ENCODE measurements around the gene CLEC2L. TPM values are rescaled to one million over a fixed set of nuclear protein-coding genes. Genes with fewer than 3 reads are reported as not detected.

The CLEC2L gene
- total RNA-seq, 3 donors from 2014 or later: not detected

DNA sequence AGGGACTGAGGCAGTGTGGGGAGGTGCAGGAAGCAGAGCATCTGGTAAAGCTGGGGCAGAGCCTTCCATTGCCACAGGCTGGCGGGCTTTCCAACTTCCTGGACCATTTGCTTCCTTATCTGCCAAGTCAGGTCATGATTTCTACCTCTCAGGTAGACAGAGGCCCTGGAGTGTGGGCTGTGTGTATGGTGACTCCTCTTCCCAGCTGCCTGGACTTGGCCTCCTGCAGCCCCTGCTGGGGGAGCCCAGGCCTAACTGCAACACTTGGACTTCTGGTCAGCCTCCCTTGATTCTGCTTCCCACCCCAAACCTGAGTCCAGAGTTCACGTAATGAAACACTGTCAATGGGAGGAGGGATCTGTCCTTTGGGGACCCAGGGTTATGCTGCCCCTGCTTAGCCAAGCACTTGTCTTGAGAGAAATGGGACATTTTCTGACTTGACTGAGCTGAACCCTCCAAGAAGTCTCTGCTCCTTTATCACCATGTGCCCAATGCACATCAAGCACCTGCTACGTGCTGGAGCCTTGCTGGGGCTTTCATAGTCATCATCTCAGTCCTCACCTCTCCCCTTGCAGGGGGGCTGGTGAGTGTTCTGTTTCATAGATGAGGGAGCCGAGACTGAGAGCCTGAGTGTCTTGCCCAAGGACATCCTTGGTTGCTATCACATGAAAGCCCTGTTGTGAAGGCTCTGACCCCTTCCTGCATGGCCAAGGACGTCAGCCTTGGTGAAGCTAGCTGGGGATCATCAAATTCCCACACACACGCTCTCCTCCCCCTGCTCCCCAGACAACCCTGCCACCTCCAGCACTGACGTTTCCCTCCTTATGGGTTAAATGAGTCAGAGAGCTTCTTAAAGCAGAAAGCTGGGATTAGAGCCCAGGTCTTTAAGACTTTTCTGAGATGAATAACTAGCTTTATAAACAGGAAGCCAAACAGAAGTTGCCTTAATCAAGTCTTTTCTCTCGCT, 3.4 kb downstream of the CLEC2L start:
- H3K4me1 ChIP-seq: no peaks in the 10 kb centered on the region

DNA sequence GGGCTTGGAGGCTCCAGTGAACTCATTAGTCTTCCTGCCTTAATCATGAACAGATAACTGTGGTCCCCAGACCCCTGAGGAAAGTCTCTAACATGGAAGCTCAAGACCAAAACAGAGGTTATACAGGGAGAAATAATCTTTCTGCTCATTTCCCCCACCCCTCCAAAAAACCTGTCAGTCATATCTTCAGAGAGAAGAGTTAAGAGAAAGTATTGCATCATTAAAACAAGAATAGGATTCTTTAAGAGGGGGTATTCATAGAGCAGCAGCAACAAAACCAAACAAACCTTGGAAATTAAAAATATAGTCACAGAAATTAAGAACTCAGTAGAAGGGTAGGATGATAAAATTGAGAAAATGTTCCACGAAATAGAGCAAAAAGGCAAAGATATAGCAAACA, 7.6 kb downstream of the CLEC2L start:
- no peak for DNase-seq (ENCODE audit: low spot score in 2 of 2)
- intact Hi-C loops (cut with DNase I; ENCODE audit: low total_unique reads): no loop called here
- no peaks in the 10 kb centered on the region for H3K36me3 ChIP-seq
- H3K9me3 ChIP-seq: no peaks in the 10 kb centered on the region
- TF ChIP-seq POLR2A (IDR thresholded peaks at IDR 0.05) (no peak), POLR2AphosphoS5 (IDR thresholded peaks at IDR 0.05) (no peak)
- TF ChIP-seq, protein P1, sequence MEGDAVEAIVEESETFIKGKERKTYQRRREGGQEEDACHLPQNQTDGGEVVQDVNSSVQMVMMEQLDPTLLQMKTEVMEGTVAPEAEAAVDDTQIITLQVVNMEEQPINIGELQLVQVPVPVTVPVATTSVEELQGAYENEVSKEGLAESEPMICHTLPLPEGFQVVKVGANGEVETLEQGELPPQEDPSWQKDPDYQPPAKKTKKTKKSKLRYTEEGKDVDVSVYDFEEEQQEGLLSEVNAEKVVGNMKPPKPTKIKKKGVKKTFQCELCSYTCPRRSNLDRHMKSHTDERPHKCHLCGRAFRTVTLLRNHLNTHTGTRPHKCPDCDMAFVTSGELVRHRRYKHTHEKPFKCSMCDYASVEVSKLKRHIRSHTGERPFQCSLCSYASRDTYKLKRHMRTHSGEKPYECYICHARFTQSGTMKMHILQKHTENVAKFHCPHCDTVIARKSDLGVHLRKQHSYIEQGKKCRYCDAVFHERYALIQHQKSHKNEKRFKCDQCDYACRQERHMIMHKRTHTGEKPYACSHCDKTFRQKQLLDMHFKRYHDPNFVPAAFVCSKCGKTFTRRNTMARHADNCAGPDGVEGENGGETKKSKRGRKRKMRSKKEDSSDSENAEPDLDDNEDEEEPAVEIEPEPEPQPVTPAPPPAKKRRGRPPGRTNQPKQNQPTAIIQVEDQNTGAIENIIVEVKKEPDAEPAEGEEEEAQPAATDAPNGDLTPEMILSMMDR (IDR thresholded peaks at IDR 0.05): no peak
- no peaks in the 10 kb centered on the region for H3K27me3 ChIP-seq
- H3K4me3 ChIP-seq: no peak overlapping the region
- no peaks in the 10 kb centered on the region for H3K4me1 ChIP-seq
- no peak overlapping the region for H3K27ac ChIP-seq

More for the DNA sequence above, 3.4 kb downstream of the CLEC2L start:
- intact Hi-C loops (cut with DNase I; ENCODE audit: low total_unique reads): no loop called here
- TF ChIP-seq POLR2A (IDR thresholded peaks at IDR 0.05): no peak
- TF ChIP-seq, protein P1 (IDR thresholded peaks at IDR 0.05): no peak
- no peak for TF ChIP-seq POLR2AphosphoS5 (IDR thresholded peaks at IDR 0.05)
- no peaks in the 10 kb centered on the region for H3K9me3 ChIP-seq
- H3K27ac ChIP-seq: no peak overlapping the region
- H3K27me3 ChIP-seq: peaks cover 2 to 19% of the 10 kb centered on the region in 2 donors
- H3K36me3 ChIP-seq: no peaks in the 10 kb centered on the region
- no peak overlapping the region for H3K4me3 ChIP-seq
- DNase-seq (ENCODE audit: low spot score in 2 of 2): no peak

DNA sequence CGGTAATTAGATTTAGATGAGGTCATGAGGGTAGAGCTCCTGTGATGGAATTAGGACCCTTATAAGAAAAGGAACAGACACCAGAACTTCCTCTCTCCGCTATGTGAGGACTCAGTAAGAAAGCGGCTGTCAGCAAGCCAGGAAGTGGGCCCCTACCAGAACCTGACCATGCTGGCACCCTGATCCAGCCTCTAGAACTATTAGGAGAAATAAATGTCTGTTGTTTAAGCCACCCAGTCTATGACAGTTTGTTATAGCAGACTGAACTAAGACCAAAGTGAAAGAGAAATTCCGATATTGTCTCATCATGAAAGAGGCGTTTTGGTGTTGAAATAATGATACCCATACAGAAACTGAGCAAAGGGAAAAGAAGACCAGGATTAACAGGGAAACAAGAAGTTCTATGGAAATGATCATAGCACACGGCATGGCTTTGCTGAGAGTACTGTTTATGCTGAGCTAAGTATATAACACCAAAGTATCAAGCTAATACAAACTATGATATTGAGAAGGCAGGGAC, 9.2 kb downstream of the CLEC2L start:
- Histone ChIP-seq H3K36me3 (no peaks in the 10 kb centered on the region), H3K4me1 (no peaks in the 10 kb centered on the region), H3K27me3 (no peaks in the 10 kb centered on the region), H3K9me3 (no peaks in the 10 kb centered on the region), H3K27ac (no peak overlapping the region), H3K4me3 (no peak overlapping the region)
- intact Hi-C loops (cut with DNase I; ENCODE audit: low total_unique reads): no loop called here
- no peak for DNase-seq (ENCODE audit: low spot score in 2 of 2)
- TF ChIP-seq, protein P1 (IDR thresholded peaks at IDR 0.05): no peak
- TF ChIP-seq POLR2AphosphoS5 (IDR thresholded peaks at IDR 0.05): no peak
- no peak for TF ChIP-seq POLR2A (IDR thresholded peaks at IDR 0.05)

DNA sequence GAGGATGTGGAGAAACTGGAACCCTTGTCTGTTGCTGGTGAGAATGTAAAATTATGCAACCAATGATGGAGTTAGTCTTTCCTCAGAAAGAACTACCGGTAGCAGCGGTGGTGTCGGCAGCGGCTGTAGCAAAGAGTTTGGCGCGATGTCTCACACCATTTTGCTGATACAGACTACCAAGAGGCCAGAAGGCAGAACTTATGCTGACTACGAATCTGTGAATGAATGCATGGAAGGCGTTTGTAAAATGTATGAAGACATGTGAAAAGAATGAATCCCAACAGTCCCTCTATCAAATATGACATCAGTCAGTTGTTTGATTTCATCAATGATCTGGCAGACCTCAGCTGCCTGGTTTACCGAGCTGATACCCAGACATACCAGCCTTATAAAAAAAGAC, 10.6 kb downstream of the CLEC2L start:
- H3K4me1 ChIP-seq: no peaks in the 10 kb centered on the region
- H3K27ac ChIP-seq: no peak overlapping the region
- intact Hi-C loops (cut with DNase I; ENCODE audit: low total_unique reads): no loop called here
- H3K36me3 ChIP-seq: no peaks in the 10 kb centered on the region
- H3K27me3 ChIP-seq: no peaks in the 10 kb centered on the region
- H3K4me3 ChIP-seq: no peak overlapping the region
- TF ChIP-seq POLR2AphosphoS5 (IDR thresholded peaks at IDR 0.05) (no peak), POLR2A (IDR thresholded peaks at IDR 0.05) (no peak)
- TF ChIP-seq, protein P1 (IDR thresholded peaks at IDR 0.05): no peak
- DNase-seq (ENCODE audit: low spot score in 2 of 2): no peak
- no peaks in the 10 kb centered on the region for H3K9me3 ChIP-seq

Measured in breast epithelium (tissue), 4 donors.